ENCODE results near the gene FAM78B. TPM values are rescaled to one million over a fixed set of nuclear protein-coding genes. Genes with fewer than 3 reads are reported as not detected.

The FAM78B gene
- total RNA-seq, 1 donor = not detected

DNA sequence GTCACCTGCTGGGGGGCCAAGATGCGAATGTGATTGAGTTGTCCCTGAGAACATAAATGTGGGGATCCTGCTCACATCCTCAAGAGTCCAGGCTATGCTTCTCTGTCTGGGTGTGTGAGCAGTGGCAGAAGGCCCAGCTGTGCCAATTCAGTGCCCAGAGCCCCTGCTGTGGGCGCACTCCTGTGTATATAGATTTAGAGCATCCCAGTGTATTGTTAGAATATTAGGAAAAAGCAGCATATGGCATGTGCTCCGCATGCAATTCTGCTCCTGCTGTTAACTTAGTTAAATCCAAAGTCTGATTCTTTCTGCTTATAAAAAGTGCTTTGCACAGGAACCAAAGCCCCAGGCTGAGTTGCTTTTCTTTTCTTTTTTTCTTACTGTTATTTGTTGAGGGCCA is 37.8 kb downstream of the FAM78B start:
- H3K4me3 ChIP-seq (ENCODE audit: low read depth, low read length) = no peak overlapping the region
- DNase-seq (ENCODE audit: low read depth) = no peak
- TF ChIP-seq, protein P1, sequence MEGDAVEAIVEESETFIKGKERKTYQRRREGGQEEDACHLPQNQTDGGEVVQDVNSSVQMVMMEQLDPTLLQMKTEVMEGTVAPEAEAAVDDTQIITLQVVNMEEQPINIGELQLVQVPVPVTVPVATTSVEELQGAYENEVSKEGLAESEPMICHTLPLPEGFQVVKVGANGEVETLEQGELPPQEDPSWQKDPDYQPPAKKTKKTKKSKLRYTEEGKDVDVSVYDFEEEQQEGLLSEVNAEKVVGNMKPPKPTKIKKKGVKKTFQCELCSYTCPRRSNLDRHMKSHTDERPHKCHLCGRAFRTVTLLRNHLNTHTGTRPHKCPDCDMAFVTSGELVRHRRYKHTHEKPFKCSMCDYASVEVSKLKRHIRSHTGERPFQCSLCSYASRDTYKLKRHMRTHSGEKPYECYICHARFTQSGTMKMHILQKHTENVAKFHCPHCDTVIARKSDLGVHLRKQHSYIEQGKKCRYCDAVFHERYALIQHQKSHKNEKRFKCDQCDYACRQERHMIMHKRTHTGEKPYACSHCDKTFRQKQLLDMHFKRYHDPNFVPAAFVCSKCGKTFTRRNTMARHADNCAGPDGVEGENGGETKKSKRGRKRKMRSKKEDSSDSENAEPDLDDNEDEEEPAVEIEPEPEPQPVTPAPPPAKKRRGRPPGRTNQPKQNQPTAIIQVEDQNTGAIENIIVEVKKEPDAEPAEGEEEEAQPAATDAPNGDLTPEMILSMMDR (IDR thresholded peaks at IDR 0.05; ENCODE audit: insufficient read depth, low read depth, low read length) = no peak

DNA sequence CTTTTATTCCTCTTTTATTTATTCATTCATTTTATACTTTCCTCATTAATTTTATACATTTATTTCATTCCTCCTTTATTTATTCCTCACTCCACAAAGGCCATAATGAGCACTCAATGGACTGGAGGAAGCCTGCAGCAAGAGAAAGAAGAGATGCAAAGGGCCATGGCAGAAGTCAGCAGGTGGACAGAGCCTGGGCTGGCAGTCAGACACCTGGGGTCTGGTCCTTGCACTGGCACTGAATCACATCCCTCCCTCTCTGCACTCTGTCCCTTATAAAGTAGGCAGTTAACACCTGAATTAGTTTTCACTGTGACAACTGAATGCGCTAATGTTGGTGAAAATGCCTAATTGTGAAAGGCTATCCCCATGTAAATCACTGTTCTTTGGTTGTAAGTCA is 38.6 kb downstream of the FAM78B start:
- no peak overlapping the region for H3K4me3 ChIP-seq (ENCODE audit: low read depth, low read length)
- TF ChIP-seq, protein P1 (IDR thresholded peaks at IDR 0.05; ENCODE audit: insufficient read depth, low read depth, low read length) = no peak
- DNase-seq (ENCODE audit: low read depth) = no peak

DNA sequence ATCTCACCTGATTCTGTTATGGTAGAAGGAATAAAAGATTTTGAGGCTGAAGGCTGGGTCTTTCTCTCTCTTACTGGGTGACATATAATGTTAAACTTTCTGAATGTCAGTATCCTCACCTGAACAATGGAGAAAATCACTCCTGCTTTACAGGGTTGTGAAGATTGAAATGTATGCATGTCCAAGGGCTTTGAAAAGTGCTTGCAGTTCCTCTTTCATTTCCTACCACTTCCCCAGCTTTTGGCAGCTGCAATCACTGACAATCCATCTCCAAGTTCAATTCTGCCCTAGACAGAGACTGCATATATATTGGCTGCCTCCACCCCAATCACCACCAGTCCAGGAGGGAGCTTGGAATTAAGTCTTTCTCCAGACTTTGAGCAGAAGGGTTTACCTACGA is 39.8 kb downstream of the FAM78B start:
- TF ChIP-seq, protein P1 (IDR thresholded peaks at IDR 0.05; ENCODE audit: insufficient read depth, low read depth, low read length) = no peak
- no peak for DNase-seq (ENCODE audit: low read depth)
- no peak overlapping the region for H3K4me3 ChIP-seq (ENCODE audit: low read depth, low read length)

DNA sequence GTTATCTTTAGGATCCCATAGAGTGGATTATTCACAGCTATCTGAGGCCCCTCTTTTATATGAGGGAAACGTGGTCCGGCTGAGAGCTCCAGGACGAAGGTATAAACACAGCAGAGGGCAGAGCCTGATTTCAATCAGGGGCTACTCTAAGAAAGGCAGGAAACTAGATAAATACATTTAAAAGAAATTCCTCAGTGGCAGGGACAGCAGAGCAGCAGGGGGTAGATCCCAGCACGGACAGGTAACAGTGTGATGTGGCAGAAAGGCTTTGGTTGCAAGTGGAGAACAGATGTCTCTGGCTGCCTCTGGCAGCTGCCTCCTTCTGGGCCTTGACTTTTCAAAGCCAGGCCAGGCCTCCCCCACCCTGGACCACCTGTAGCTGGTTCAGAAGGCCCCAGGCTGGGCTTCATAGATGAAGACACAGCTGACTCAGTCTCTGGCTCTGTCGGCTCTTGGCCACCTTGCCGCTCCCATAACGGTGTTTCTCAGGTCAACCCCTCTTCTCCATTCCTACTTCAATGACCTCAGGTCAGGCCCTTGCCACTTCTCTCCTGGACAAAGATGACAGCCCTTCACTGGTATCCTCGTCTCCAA is 43.8 kb downstream of the FAM78B start:
- TF ChIP-seq, protein P1 (IDR thresholded peaks at IDR 0.05; ENCODE audit: insufficient read depth, low read depth, low read length) = no peak
- no peak for DNase-seq (ENCODE audit: low read depth)
- no peak overlapping the region for H3K4me3 ChIP-seq (ENCODE audit: low read depth, low read length)

DNA sequence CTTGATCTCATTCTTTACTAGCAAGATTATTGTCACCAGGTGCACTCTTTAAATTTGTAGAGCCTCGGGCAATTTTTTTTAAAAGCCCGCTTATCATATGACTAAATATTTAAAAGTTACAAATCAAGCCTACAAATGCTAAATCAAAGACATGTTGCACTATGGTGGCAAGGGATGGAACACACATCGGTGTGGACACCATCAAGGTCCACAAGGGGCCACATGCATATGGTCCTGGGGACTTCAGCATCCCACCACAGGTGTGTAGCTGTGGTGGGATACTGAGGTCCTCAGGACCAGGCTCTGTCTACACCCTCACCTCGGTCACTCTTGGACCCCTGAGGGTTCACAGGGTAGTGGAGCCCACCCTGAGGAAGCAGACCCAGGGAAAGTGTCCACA is 45.8 kb downstream of the FAM78B start:
- TF ChIP-seq, protein P1 (IDR thresholded peaks at IDR 0.05; ENCODE audit: insufficient read depth, low read depth, low read length) = no peak
- DNase-seq (ENCODE audit: low read depth) = no peak
- H3K4me3 ChIP-seq (ENCODE audit: low read depth, low read length) = no peak overlapping the region

DNA sequence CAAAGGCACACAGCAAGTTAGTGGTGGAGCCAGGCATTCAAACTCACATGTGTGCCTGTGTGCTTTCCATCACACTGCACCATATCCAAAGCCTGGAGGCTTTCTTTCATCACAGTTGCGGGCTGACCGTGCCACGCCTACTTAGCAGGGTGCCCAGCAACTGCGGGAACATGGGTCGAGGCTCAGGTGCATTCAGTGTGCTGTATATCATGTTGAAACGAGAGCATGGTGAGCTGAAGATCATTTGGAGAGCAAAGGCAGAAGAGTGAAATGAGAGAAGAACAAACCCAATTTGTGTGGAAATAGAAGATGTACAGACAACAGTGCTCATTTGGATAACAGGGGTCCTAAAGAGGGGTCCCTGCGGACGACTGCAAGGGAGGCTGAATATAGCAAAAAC is 46.5 kb downstream of the FAM78B start:
- TF ChIP-seq, protein P1 (IDR thresholded peaks at IDR 0.05; ENCODE audit: insufficient read depth, low read depth, low read length) = no peak
- no peak overlapping the region for H3K4me3 ChIP-seq (ENCODE audit: low read depth, low read length)
- DNase-seq (ENCODE audit: low read depth) = no peak

DNA sequence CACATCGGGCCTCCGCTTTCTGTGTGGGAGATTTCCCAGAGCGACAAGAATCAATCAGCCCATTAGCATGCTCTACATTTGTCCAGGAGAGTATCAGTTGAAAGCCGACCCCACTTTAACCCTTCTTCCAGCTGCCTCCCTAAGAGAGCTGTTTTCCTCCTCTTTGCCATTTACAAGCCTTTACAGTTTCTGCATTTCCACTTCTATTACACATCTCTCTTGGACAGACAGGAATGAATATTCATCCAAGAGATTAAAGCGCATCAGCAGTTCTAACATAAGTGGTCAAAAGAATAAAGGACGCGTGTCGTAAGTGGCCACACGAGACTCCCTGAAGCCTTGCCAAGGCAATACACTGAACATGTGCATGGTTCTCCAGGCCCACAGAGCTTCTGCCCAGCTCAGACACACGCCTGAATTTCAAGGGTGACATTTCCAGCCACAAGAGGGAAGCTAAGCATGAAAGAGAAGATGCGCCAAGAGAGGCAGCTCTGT is 47.3 kb downstream of the FAM78B start:
- TF ChIP-seq, protein P1 (IDR thresholded peaks at IDR 0.05; ENCODE audit: insufficient read depth, low read depth, low read length) = no peak
- DNase-seq (ENCODE audit: low read depth) = no peak
- H3K4me3 ChIP-seq (ENCODE audit: low read depth, low read length) = no peak overlapping the region

Measured in fibroblast of villous mesenchyme (primary cell).